Measurements from ENCODE around the gene CXCL12.

CXCL12 gene

GRCh38 chr10:44362866-44363711 is 21.8 kb downstream of the CXCL12 start:
- no peak for DNase-seq (ENCODE audit: low spot score)

GRCh38 chr10:44361109-44361508 is 23.8 kb downstream of the CXCL12 start:
- DNase-seq (ENCODE audit: low spot score) = no peak

GRCh38 chr10:44358080-44358771 is 26.7 kb downstream of the CXCL12 start:
- no peak for DNase-seq (ENCODE audit: low spot score)

- DNase-seq (ENCODE audit: low spot score) = no peak
These were observed 27.8 kb downstream of the CXCL12 start for GRCh38 chr10:44357023-44357540.

GRCh38 chr10:44356139-44357022 is 28.5 kb downstream of the CXCL12 start:
- DNase-seq (ENCODE audit: low spot score) = no peak

GRCh38 chr10:44355630-44356029 is 29.3 kb downstream of the CXCL12 start:
- no peak for DNase-seq (ENCODE audit: low spot score)

- no peak for DNase-seq (ENCODE audit: low spot score)
These were observed 30.1 kb downstream of the CXCL12 start for GRCh38 chr10:44354771-44355170.

- no peak for DNase-seq (ENCODE audit: low spot score)
These were observed 31.2 kb downstream of the CXCL12 start for GRCh38 chr10:44353721-44354120.

- DNase-seq (ENCODE audit: low spot score) = no peak
These were observed 31.8 kb downstream of the CXCL12 start for GRCh38 chr10:44353128-44353390.

GRCh38 chr10:44352316-44353127 is 32.4 kb downstream of the CXCL12 start:
- no peak for DNase-seq (ENCODE audit: low spot score)

GRCh38 chr10:44348496-44348895 is 36.4 kb downstream of the CXCL12 start:
- DNase-seq (ENCODE audit: low spot score) = no peak

- no peak for DNase-seq (ENCODE audit: low spot score)
These were observed 37.1 kb downstream of the CXCL12 start for GRCh38 chr10:44347609-44348400.

- DNase-seq (ENCODE audit: low spot score) = no peak
These were observed 40.2 kb downstream of the CXCL12 start for GRCh38 chr10:44344727-44345126.

GRCh38 chr10:44343843-44344242 is 41.1 kb downstream of the CXCL12 start:
- DNase-seq (ENCODE audit: low spot score) = no peak

- no peak for DNase-seq (ENCODE audit: low spot score)
These were observed 43.0 kb downstream of the CXCL12 start for GRCh38 chr10:44341886-44342285.

- DNase-seq (ENCODE audit: low spot score) = no peak
These were observed 44.3 kb downstream of the CXCL12 start for GRCh38 chr10:44340557-44340956.

- no peak for DNase-seq (ENCODE audit: low spot score)
These were observed 45.7 kb downstream of the CXCL12 start for GRCh38 chr10:44339218-44339617.

- DNase-seq (ENCODE audit: low spot score) = no peak
These were observed 47.8 kb downstream of the CXCL12 start for GRCh38 chr10:44337081-44337480.

GRCh38 chr10:44335330-44336021 is 49.4 kb downstream of the CXCL12 start:
- DNase-seq (ENCODE audit: low spot score) = no peak

GRCh38 chr10:44334621-44335184 is 50.2 kb downstream of the CXCL12 start:
- no peak for DNase-seq (ENCODE audit: low spot score)
